K562 (cell line): ENCODE data around the gene RACGAP1. TPM values are rescaled to one million over a fixed set of nuclear protein-coding genes. Genes with fewer than 3 reads are reported as not detected.
A peak's percentile ranks its signal among the peaks of the same experiment; 100 is the strongest.

ENCODE experiments used
- ATAC-seq: fragments of 200-7000 bp; cut with Tn5 transposase; 3 replicates; pipeline ENCODE4 v1.9.1; 2020; ENCODE audit warnings: moderate library complexity
- BruUV-seq: library from RNA; stranded (reverse); fragments of 400-500 nt; replicated peaks from 2 replicates; lab custom pipeline; 2021; lab: Mats Ljungman, UMichigan
- CTCF ChIA-PET: fragments of 300-600 bp; formaldehyde crosslinking; extraction: SDS; loops from one replicate; lab custom pipeline; 2021; ENCODE audit warnings: low intra/inter-chr PET ratio; lab: Yijun Ruan, JAX
- POLR2A ChIA-PET: fragments of 300-600, 350-650 bp; sonication (Branson Sonifier 250); formaldehyde crosslinking; extraction: SDS; loops from one replicate; lab custom pipeline; 2021; ENCODE audit warnings: antibody characterized with exemption, inconsistent platforms; lab: Yijun Ruan, JAX
- DNase-seq, 4 experiments: peaks; one replicate each; pipeline versions ENCODE4 v3.0.0 to v3.0.0-alpha.2; 2011 to 2018; ENCODE audit warnings: low spot score in 3 of 4, mixed read lengths in 3 of 4; ENCODE audit errors: extremely low read depth in 1 of 4
- FAIRE-seq: peaks from 2 replicates; lab custom pipeline; 2011; peaks lifted over from hg19 to GRCh38; lab: Jason Lieb, UNC
- H2AFZ ChIP-seq: 2 replicates; pipeline ENCODE4 v1.6.0; 2011; ENCODE audit warnings: low read depth, low read length, control low read depth, inconsistent platforms
- H3K27ac ChIP-seq: fragments of 200-600 bp; 3 replicates; pipeline ENCODE4 v1.8.0; 2011; ENCODE audit warnings: low read depth, mild to moderate bottlenecking, control low read depth, inconsistent platforms, low read length, moderate library complexity, mixed read lengths; ENCODE audit errors: extremely low read depth
- H3K27me3 ChIP-seq, 2 experiments: fragments of 300-600 bp in 1 of 2; 2 replicates in 1 of 2; 3 replicates in 1 of 2; pipeline versions ENCODE4 v1.6.0 to v1.8.0; 2011; ENCODE audit warnings: inconsistent platforms in 2 of 2, low read length in 2 of 2, mild to moderate bottlenecking in 1 of 2, mixed read lengths in 1 of 2, moderate library complexity in 1 of 2; ENCODE audit not compliant: control insufficient read depth in 2 of 2, insufficient read depth in 2 of 2
- H3K36me3 ChIP-seq: fragments of 300-600 bp; 3 replicates; pipeline ENCODE4 v1.8.0; 2011; ENCODE audit warnings: mild to moderate bottlenecking, low read length, inconsistent platforms; ENCODE audit not compliant: control insufficient read depth, insufficient read depth
- H3K4me1 ChIP-seq, 2 experiments: fragments of 200-600 bp in 1 of 2; replicated peaks in 1 of 2; 2 replicates in 1 of 2; 3 replicates in 1 of 2; pipeline versions ENCODE4 v1.5.1 to v1.8.0; 2011; ENCODE audit warnings: inconsistent platforms in 2 of 2, low read length in 2 of 2, mild to moderate bottlenecking in 1 of 2, mixed read lengths in 1 of 2, moderate library complexity in 1 of 2; ENCODE audit not compliant: control insufficient read depth in 2 of 2, insufficient read depth in 2 of 2
- H3K4me2 ChIP-seq: 2 replicates; pipeline ENCODE4 v1.6.1; 2011; ENCODE audit warnings: low read length, control low read depth, inconsistent platforms, mixed read lengths; ENCODE audit not compliant: insufficient read depth
- H3K4me3 ChIP-seq: fragments of 200-600 bp; sonication (generic), shearing (Covaris generic); 2 replicates; pipeline ENCODE4 v1.5.1; 2016; ENCODE audit warnings: control low read depth, inconsistent platforms
- H3K79me2 ChIP-seq: fragments of 200-600 bp; 3 replicates; pipeline ENCODE4 v1.8.0; 2011; ENCODE audit warnings: low read length, inconsistent platforms; ENCODE audit not compliant: control insufficient read depth, insufficient read depth
- H3K9ac ChIP-seq, 2 experiments: 2 replicates each; pipeline versions ENCODE4 v1.6.0 to v1.6.1; 2011; ENCODE audit warnings: low read depth in 2 of 2, low read length in 2 of 2, control low read depth in 1 of 2, inconsistent platforms in 1 of 2, mild to moderate bottlenecking in 1 of 2, mixed read lengths in 1 of 2; ENCODE audit not compliant: insufficient read depth in 1 of 2
- H3K9me1 ChIP-seq: one replicate; pipeline ENCODE4 v1.6.0; 2011; ENCODE audit warnings: inconsistent platforms, mild to moderate bottlenecking, low read length, moderate library complexity; ENCODE audit not compliant: control insufficient read depth, insufficient read depth
- H3K9me3 ChIP-seq: replicated peaks from 2 replicates; pipeline ENCODE4 v1.5.1; 2011; ENCODE audit warnings: low read depth, low read length, inconsistent platforms; ENCODE audit not compliant: control insufficient read depth, insufficient read depth
- H4K20me1 ChIP-seq: replicated peaks from 2 replicates; pipeline ENCODE4 v1.6.1; 2011; ENCODE audit warnings: low read length, inconsistent platforms, mixed read lengths; ENCODE audit not compliant: control insufficient read depth, insufficient read depth
- RBFOX2 ChIP-seq: fragments of 200-400 bp; formaldehyde crosslinking; IDR thresholded peaks from 2 replicates; pipeline ENCODE4 v1.6.1; 2017; ENCODE audit warnings: low read depth, mild to moderate bottlenecking, low read length, moderate library complexity
- SMARCC2 ChIP-seq: fragments of 450-650 bp; IDR thresholded peaks from 2 replicates; pipeline ENCODE4 v1.6.1; 2017; ENCODE audit warnings: antibody characterized with exemption, moderate library complexity, mild to moderate bottlenecking, low read depth
- XRCC4 ChIP-seq: IDR thresholded peaks from one replicate; pipeline ENCODE4 v1.6.1; 2011; ENCODE audit not compliant: insufficient read depth, insufficient read length; ENCODE audit errors: extremely low read depth
- ZC3H11A ChIP-seq: IDR thresholded peaks from 2 replicates; pipeline ENCODE4 v1.6.1; 2012; ENCODE audit warnings: low read depth, low read length, improper control_type of control experiment
- WGBS: fragments of 100-300 bp; shearing (Covaris generic); methylation state at CpG from one replicate; pipeline ENCODE4 v1.1.6; 2016; ENCODE audit warnings: low coverage, mixed read lengths; ENCODE audit not compliant: insufficient coverage; ENCODE audit errors: missing lambda C conversion rate; 5-methylcytosine and 5-hydroxymethylcytosine counted together
- in situ Hi-C: fragments of 300-500 bp; cut with MboI; formaldehyde crosslinking; loops from 4 replicates; pipeline ENCODE4 v1.15.0; 2018; ENCODE audit warnings: inconsistent platforms, mixed read lengths
- intact Hi-C: fragments of 100-400 bp; cut with micrococcal nuclease; formaldehyde crosslinking; loops from 2 replicates; pipeline ENCODE4 v1.14.2; 2022
- polyA plus RNA-seq, 8 experiments: library from polyadenylated mRNA; depleted of rRNA in 4 of 8; stranded (reverse) in 5 of 8; unstranded in 3 of 8; fragments of >200 nt; fragmentation: Nextera tagmentation in 2 of 8; fragmentation: Illumina TruSeq in 1 of 8; extraction: Ambion mirVana in 2 of 8; extraction: Trizol in 1 of 8; gene quantifications; 2 replicates each; pipeline versions ENCODE4 v1.2.1 to v1.2.3, GENCODE V29; 2011 to 2014; ENCODE audit warnings: inconsistent platforms in 1 of 8, missing spikeins in 1 of 8
- total RNA-seq, 7 experiments: library from RNA; depleted of rRNA in 6 of 7; stranded (reverse); fragments of >200 nt in 6 of 7; fragmentation: Illumina TruSeq in 2 of 7; extraction: Trizol in 2 of 7; gene quantifications; 2 replicates each; pipeline versions ENCODE4 v1.2.1 to v1.2.3, GENCODE V29; 2011 to 2021; ENCODE audit warnings: low replicate concordance in 1 of 7
- TF ChIP-seq, protein P1 (sequence below): sonication (generic); formaldehyde crosslinking; IDR thresholded peaks from 2 replicates; pipeline ENCODE4 v1.8.1; 2023; ENCODE audit warnings: mild to moderate bottlenecking, missing genetic modification reagents
- TF ChIP-seq, protein P2 (sequence below): fragments of 200-800 bp; sonication (Bioruptor generic); IDR thresholded peaks from 2 replicates; pipeline ENCODE4 v1.6.1; 2017; ENCODE audit warnings: missing genetic modification characterization, missing compliant biosample characterization
- TF ChIP-seq, protein P3 (sequence below): fragments of 250-450 bp; sonication (Bioruptor Pico); IDR thresholded peaks from 2 replicates; pipeline ENCODE4 v1.5.0; 2020; ENCODE audit warnings: mild to moderate bottlenecking, borderline replicate concordance

Gene RACGAP1
- total and polyA plus RNA-seq, 9 of the 15 experiments (the other 6 are each of a cell fraction or from before 2014, with no cell fraction given), result 56.4 to 92.9 (median 71.8) TPM

DNA sequence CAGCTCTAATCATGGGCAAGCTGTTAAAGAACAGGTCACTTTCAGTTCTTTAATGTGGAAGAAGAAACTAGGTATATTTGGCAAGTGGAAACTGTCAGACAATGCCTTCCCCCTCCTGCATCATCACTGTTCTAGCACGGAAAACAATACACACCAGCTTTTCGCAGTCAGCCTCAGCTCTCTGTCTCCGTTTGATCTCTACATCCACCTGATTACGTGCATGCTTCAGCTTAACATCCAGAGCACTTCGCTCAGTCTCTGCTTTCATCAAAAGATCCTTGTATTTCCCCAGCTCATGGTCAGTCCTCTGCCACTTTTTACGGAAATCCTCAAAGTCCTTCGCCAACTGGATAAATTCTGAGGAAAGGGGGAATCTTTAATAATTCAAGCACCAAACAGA is 19.0 kb downstream of the RACGAP1 start:
- ATAC-seq, result no peak
- no peak overlapping the region for H2AFZ ChIP-seq
- ChIA-PET POLR2A (interaction anchor here (0.6 to 3.1 kb wide), 5 partner anchors 12 to 68 kb away, joined by 3 to 14 read pairs (median 4); no protein-coding TSS in a partner anchor), CTCF (no interaction called here)
- TF ChIP-seq, protein P1, sequence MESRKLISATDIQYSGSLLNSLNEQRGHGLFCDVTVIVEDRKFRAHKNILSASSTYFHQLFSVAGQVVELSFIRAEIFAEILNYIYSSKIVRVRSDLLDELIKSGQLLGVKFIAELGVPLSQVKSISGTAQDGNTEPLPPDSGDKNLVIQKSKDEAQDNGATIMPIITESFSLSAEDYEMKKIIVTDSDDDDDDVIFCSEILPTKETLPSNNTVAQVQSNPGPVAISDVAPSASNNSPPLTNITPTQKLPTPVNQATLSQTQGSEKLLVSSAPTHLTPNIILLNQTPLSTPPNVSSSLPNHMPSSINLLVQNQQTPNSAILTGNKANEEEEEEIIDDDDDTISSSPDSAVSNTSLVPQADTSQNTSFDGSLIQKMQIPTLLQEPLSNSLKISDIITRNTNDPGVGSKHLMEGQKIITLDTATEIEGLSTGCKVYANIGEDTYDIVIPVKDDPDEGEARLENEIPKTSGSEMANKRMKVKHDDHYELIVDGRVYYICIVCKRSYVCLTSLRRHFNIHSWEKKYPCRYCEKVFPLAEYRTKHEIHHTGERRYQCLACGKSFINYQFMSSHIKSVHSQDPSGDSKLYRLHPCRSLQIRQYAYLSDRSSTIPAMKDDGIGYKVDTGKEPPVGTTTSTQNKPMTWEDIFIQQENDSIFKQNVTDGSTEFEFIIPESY (CRISPR knock-in tag), result no peak
- 0 out of 2 replicates have a peak, but pooled peaks cover 3% of the 10 kb centered on the region for H4K20me1 ChIP-seq
- H3K27me3 ChIP-seq, result no peaks in the 10 kb centered on the region
- intact Hi-C loops, result no loop called here
- WGBS, result 97% methylated on average over 7 of the region's 7 CpGs
- H3K79me2 ChIP-seq, result peaks cover 24% of the 10 kb centered on the region; the same call in 2 of the 3 replicates
- no peak overlapping the region for H3K27ac ChIP-seq
- H3K9me1 ChIP-seq, result no peaks in the 10 kb centered on the region
- no peak for FAIRE-seq
- H3K9me3 ChIP-seq, result no peaks in the 10 kb centered on the region
- no TSS peak for BruUV-seq
- H3K36me3 ChIP-seq, result peaks cover 78% of the 10 kb centered on the region
- no peak overlapping the region for H3K9ac ChIP-seq
- DNase-seq, result no peak
- in situ Hi-C loops, result no loop called here
- no peak overlapping the region for H3K4me2 ChIP-seq
- H3K4me1 ChIP-seq, result no peaks in the 10 kb centered on the region; a peak in 1 of 5 replicates
- no peak overlapping the region for H3K4me3 ChIP-seq

DNA sequence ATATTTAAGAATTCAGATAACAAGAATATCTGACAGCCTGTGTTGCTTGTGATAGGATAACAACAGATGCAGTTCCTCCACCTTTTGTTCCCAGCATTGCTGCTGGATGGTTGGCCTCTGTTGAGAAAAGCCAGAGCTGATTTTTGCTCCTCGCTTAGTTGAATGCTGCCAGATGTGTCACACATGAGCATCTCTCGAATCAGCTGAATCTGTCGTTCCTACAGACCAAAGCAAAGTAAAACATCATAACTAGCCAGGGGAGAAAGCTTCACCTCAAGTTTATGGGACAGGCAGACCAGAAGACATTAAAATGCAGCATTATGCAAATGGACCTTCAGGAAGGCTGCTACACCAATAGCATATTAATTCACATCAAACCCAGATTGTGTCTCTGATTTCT is 20.1 kb downstream of the RACGAP1 start:
- Histone ChIP-seq H3K27ac (no peak overlapping the region), H3K9me3 (no peaks in the 10 kb centered on the region), H2AFZ (no peak overlapping the region), H3K9ac (no peak overlapping the region), H3K9me1 (no peaks in the 10 kb centered on the region), H3K4me3 (no peak overlapping the region), H4K20me1 (0 out of 2 replicates have a peak, but pooled peaks cover 3% of the 10 kb centered on the region), H3K4me1 (no peaks in the 10 kb centered on the region), H3K36me3 (peaks cover 84% of the 10 kb centered on the region), H3K27me3 (no peaks in the 10 kb centered on the region), H3K79me2 (peaks cover 23% of the 10 kb centered on the region; the same call in 2 of the 3 replicates), H3K4me2 (no peak overlapping the region)
- no TSS peak for BruUV-seq
- WGBS, result 91% methylated on average over 3 of the region's 3 CpGs
- DNase-seq (no peak), ATAC-seq (no peak), FAIRE-seq (peak; percentile 15)
- intact Hi-C loops, result no loop called here
- ChIA-PET CTCF (interaction anchor here (0.6 kb wide), 1 partner anchor 240 kb away, joined by 9 read pairs; no protein-coding TSS in a partner anchor), POLR2A (interaction anchor here (0.6 to 3.1 kb wide), 3 partner anchors 12 to 60 kb away, joined by 3 to 14 read pairs (median 4); no protein-coding TSS in a partner anchor)
- TF ChIP-seq ZC3H11A (no peak), XRCC4 (no peak), RBFOX2 (no peak), SMARCC2 (no peak)
- TF ChIP-seq, protein P2, sequence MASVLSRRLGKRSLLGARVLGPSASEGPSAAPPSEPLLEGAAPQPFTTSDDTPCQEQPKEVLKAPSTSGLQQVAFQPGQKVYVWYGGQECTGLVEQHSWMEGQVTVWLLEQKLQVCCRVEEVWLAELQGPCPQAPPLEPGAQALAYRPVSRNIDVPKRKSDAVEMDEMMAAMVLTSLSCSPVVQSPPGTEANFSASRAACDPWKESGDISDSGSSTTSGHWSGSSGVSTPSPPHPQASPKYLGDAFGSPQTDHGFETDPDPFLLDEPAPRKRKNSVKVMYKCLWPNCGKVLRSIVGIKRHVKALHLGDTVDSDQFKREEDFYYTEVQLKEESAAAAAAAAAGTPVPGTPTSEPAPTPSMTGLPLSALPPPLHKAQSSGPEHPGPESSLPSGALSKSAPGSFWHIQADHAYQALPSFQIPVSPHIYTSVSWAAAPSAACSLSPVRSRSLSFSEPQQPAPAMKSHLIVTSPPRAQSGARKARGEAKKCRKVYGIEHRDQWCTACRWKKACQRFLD (CRISPR knock-in tag), result no peak
- TF ChIP-seq, protein P3, sequence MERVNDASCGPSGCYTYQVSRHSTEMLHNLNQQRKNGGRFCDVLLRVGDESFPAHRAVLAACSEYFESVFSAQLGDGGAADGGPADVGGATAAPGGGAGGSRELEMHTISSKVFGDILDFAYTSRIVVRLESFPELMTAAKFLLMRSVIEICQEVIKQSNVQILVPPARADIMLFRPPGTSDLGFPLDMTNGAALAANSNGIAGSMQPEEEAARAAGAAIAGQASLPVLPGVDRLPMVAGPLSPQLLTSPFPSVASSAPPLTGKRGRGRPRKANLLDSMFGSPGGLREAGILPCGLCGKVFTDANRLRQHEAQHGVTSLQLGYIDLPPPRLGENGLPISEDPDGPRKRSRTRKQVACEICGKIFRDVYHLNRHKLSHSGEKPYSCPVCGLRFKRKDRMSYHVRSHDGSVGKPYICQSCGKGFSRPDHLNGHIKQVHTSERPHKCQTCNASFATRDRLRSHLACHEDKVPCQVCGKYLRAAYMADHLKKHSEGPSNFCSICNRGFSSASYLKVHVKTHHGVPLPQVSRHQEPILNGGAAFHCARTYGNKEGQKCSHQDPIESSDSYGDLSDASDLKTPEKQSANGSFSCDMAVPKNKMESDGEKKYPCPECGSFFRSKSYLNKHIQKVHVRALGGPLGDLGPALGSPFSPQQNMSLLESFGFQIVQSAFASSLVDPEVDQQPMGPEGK, result no peak
- in situ Hi-C loops, result no loop called here
